GM12874 (cell line): Measurements from ENCODE around the gene CNKSR3.

Experiments
- TF ChIP-seq, protein P1 (sequence below): IDR thresholded peaks from 2 replicates; pipeline ENCODE4 v1.5.1; 2011; ENCODE audit warnings: low read depth, mild to moderate bottlenecking, control low read depth, low read length, moderate library complexity; ENCODE audit not compliant: insufficient read depth

CNKSR3 gene

DNA sequence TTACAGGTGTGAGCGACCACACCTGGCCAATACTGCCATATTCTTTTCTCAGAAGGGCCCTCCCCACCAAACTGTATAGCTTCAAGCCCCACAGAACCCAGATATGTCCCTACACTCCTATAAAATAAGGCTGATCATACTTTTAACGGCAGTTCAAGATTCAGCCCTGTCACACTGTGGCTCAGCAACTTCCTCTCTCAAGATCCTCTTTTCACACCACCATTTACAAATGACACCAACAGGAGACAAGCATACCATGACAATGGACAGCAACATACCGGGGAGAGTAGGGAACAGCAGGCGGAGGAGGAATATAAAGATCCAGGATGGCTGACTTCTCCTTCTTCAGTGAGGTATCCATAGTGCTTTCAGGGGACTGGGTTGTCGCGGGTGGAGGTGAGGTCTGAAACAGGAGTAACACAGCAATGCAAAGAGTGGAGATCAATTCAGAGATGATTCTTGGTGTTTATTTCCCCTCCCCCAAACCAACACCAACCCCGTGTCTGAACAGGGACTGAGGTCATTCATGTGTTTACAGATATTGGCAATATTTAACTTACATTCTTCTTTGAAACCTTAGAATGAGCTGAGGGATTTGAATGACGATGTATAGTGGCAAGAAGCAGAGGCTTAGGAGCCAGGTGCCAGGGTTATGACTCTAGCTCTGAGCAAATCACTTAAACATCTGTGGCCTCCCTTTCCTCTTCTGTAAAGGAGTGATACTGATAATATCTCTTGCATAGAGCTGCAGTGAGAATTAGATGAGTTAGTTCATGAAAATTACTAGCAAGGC is 96.3 kb downstream of the CNKSR3 start:
- TF ChIP-seq, protein P1, sequence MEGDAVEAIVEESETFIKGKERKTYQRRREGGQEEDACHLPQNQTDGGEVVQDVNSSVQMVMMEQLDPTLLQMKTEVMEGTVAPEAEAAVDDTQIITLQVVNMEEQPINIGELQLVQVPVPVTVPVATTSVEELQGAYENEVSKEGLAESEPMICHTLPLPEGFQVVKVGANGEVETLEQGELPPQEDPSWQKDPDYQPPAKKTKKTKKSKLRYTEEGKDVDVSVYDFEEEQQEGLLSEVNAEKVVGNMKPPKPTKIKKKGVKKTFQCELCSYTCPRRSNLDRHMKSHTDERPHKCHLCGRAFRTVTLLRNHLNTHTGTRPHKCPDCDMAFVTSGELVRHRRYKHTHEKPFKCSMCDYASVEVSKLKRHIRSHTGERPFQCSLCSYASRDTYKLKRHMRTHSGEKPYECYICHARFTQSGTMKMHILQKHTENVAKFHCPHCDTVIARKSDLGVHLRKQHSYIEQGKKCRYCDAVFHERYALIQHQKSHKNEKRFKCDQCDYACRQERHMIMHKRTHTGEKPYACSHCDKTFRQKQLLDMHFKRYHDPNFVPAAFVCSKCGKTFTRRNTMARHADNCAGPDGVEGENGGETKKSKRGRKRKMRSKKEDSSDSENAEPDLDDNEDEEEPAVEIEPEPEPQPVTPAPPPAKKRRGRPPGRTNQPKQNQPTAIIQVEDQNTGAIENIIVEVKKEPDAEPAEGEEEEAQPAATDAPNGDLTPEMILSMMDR = no peak

DNA sequence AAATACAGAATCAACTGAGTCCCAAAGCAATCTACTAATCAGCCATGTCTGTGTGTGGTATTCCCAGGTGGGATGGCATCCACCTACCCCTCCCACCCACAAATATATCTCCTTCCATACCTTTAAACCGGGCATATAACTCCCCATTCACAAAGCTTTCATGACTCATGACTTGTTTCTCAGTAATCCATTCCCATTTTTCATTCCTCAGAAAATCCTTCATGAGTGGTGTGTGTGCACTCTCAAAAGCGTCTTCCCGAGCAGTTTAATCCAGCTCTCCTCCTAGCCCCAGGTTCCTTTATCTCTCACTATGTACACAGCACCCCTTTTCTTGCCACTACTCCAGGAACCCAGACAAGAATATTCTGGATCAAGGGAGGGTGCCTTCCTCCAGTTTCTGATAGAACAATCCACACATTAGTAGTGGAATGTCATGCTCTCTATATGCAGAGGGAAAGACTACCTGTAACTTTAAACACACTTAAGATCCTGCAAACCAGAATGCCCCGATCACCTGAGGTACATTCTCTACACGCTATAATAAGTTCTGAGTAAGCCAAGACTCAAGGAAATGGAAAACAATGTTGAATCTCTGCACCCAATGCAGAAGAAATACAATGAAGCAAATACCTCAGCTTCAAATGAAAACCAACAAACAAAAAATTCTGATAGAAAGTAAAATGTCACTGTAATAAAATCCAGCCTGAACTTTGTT is 98.2 kb downstream of the CNKSR3 start:
- TF ChIP-seq, protein P1 = no peak

DNA sequence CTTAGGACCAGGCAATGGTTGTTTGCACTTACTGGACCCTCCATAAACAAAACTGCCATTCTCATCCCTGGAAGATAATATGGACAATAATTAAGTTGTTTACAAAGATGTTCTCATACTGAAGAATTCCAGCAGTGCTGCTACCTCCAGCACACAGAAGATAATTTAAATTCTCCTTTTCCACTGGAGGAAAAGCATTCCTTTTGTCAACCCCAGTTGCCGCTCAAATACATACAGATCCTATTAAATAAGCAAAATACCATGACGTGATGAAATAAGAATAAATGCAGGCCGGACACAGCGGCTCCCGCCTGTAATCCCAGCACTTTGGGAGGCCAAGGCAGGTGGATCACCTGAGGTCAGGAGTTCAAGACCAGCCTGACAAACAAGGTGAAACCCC is 99.4 kb downstream of the CNKSR3 start:
- TF ChIP-seq, protein P1 = no peak

DNA sequence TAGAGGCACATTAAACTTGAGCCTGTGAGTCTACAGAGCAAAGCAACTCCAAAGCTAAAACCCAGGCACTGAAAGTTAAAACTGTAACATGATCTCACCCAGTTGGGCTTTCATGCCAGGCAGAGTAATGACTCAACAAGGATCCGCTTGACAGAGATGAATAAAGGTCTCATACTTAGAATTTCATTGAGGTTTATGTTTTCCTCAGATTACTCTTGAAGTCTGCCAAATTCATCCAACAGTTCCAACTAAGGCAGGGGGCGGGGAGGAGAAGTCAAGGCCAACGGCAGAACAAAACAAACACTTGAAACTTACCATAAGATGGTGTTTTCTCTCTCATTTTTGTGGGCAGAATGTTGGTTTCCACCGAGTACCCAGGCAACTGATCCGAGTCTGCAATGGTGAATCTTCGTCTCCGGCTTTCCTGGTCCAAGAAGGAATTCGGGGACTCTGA is 99.8 kb downstream of the CNKSR3 start:
- TF ChIP-seq, protein P1 = no peak

DNA sequence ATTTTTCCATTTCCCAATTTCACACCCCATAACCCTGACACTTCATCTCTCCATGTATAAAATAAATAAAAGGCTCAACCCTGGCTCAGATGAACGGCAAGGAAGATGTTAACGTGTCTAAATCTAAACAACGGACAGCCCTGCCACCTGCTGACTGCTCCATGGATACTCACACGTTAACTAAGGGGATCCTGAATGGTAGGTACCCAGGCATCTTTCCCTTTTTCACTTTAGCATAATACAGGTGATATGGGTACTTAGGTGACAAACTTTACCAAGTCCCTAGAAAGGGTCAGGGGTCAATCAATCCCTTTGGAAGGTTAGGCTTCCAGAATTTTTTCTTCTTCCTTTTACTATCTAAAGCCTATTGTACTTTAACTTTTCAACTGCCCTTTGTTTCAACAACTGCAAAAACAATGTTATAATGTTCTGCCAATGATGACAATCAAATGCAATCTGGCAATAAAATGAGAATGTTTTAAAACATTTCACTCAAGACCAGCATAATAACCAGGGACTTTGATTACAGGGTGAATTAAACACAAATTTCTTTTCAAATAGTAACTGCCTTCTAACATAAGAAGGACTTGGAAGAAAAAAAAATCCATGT is 101.5 kb downstream of the CNKSR3 start:
- TF ChIP-seq, protein P1 = no peak

DNA sequence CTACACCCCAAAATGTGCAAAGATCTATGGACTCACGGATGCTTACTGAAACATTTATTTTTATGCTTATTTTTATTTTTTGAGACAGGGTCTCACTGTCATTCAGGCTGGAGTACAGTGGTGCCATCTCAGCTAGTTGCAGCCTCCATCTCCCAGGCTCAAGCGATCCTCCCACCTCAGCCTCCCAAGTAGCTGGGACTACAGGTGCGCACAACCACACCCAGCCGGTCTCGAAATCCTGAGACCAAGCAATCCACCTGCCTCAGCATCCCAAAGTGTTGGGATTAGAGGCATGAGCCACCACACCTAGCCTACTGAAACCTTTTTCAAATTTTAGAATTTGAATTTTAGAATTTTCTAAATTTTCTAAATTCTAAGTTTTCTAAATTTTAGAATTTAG is 103.0 kb downstream of the CNKSR3 start:
- TF ChIP-seq, protein P1 = no peak

DNA sequence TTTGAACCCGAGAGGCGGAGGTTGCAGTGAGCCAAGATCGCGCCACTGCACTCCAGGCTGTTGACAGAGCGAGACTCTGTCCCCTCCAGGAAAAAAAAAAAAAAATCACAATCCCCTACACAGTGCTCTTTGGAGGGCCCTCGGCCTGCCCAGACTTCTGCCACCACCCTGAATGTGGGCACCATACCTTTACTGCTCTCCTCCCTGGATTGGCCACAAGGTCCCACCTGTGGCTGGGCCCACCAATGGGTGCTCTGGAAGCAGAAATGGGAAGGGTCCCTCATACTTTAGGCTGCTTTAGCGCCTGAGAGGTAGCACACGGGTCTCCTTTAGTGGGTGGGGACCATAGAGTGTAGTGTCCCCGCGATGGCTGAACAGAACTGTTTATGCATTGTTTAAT is 103.6 kb downstream of the CNKSR3 start:
- TF ChIP-seq, protein P1 = no peak
